HEK293 (cell line): ENCODE data around the gene FAM83C.
A peak's percentile ranks its signal among the peaks of the same experiment; 100 is the strongest.

ENCODE experiments used
- CTCF ChIA-PET: fragments of 350-600 bp; formaldehyde crosslinking; extraction: SDS; loops from one replicate; lab custom pipeline; 2021; ENCODE audit warnings: antibody characterized with exemption; lab: Yijun Ruan, JAX
- POLR2A ChIA-PET: fragments of 300-600 bp; formaldehyde crosslinking; extraction: SDS; loops from one replicate; lab custom pipeline; 2020; ENCODE audit warnings: antibody characterized with exemption, inconsistent platforms; lab: Yijun Ruan, JAX
- H3K27ac ChIP-seq: fragments of 200-500 bp; sonication (Bioruptor generic); 2 replicates; pipeline ENCODE4 v1.5.1; 2014; ENCODE audit warnings: low read depth, low read length, control low read depth, inconsistent platforms; ENCODE audit errors: extremely low read depth
- H3K36me3 ChIP-seq, 2 experiments: fragments of 200-500 bp in 1 of 2; sonication (Bioruptor generic) in 1 of 2; 1 replicate in 1 of 2; 2 replicates in 1 of 2; pipeline ENCODE4 v1.5.1; 2014 to 2017; ENCODE audit warnings: inconsistent platforms in 2 of 2, low read length in 2 of 2; ENCODE audit not compliant: control insufficient read depth in 2 of 2, insufficient read depth in 1 of 2
- H3K4me1 ChIP-seq: fragments of 200-500 bp; sonication (Bioruptor generic); 2 replicates; pipeline ENCODE4 v1.5.1; 2014; ENCODE audit warnings: mild to moderate bottlenecking, low read length, inconsistent platforms; ENCODE audit not compliant: control insufficient read depth, insufficient read depth
- H3K4me3 ChIP-seq: 2 replicates; pipeline ENCODE4 v1.5.1; 2011; ENCODE audit warnings: low read depth, mild to moderate bottlenecking, control low read depth, low read length, moderate library complexity
- H3K9me3 ChIP-seq: fragments of 200-500 bp; sonication (Bioruptor generic); 2 replicates; pipeline ENCODE4 v1.5.1; 2014; ENCODE audit warnings: low read depth, low read length, inconsistent platforms; ENCODE audit not compliant: control insufficient read depth, insufficient read depth
- AEBP2 ChIP-seq: fragments of 450-650 bp; formaldehyde crosslinking; IDR thresholded peaks from 2 replicates; pipeline ENCODE4 v1.5.1; 2016; ENCODE audit warnings: missing biosample characterization, missing genetic modification characterization, borderline replicate concordance
- EGR2 ChIP-seq: fragments of 450-650 bp; formaldehyde crosslinking; IDR thresholded peaks from 2 replicates; pipeline ENCODE4 v1.5.1; 2016; ENCODE audit warnings: low read depth, missing biosample characterization, missing genetic modification characterization
- KLF17 ChIP-seq: fragments of 450-650 bp; formaldehyde crosslinking; IDR thresholded peaks from 2 replicates; pipeline ENCODE4 v1.5.1; 2016; ENCODE audit warnings: missing biosample characterization, missing genetic modification characterization
- MEIS1 ChIP-seq: sonication (generic); formaldehyde crosslinking; IDR thresholded peaks from 2 replicates; pipeline ENCODE4 v1.8.1; 2022; ENCODE audit warnings: missing genetic modification reagents, mild to moderate bottlenecking, borderline replicate concordance
- PRDM2 ChIP-seq: fragments of 450-650 bp; formaldehyde crosslinking; IDR thresholded peaks from 2 replicates; pipeline ENCODE4 v1.5.1; 2016; ENCODE audit warnings: missing biosample characterization, missing genetic modification characterization, borderline replicate concordance
- SALL2 ChIP-seq: fragments of 450-650 bp; formaldehyde crosslinking; IDR thresholded peaks from 2 replicates; pipeline ENCODE4 v1.5.0; 2017; ENCODE audit warnings: missing biosample characterization, mild to moderate bottlenecking, missing genetic modification characterization, borderline replicate concordance
- ZBTB1 ChIP-seq: fragments of 450-650 bp; formaldehyde crosslinking; IDR thresholded peaks from 2 replicates; pipeline ENCODE4 v1.5.1; 2016; ENCODE audit warnings: missing biosample characterization, missing genetic modification characterization
- ZBTB20 ChIP-seq: fragments of 450-650 bp; formaldehyde crosslinking; IDR thresholded peaks from 2 replicates; pipeline ENCODE4 v1.5.1; 2016; ENCODE audit warnings: missing biosample characterization, missing genetic modification characterization
- ZBTB21 ChIP-seq: fragments of 450-650 bp; formaldehyde crosslinking; IDR thresholded peaks from 2 replicates; pipeline ENCODE4 v1.5.1; 2017; ENCODE audit warnings: missing biosample characterization, missing genetic modification characterization
- ZFHX2 ChIP-seq: fragments of 450-650 bp; formaldehyde crosslinking; conservative IDR thresholded peaks from 2 replicates; pipeline ENCODE4 v1.5.1; 2016; ENCODE audit warnings: missing biosample characterization, missing genetic modification characterization
- ZNF10 ChIP-seq: fragments of 450-650 bp; formaldehyde crosslinking; IDR thresholded peaks from 2 replicates; pipeline ENCODE4 v1.5.1; 2017; ENCODE audit warnings: missing biosample characterization, missing genetic modification characterization
- ZNF132 ChIP-seq: fragments of 450-650 bp; formaldehyde crosslinking; IDR thresholded peaks from 2 replicates; pipeline ENCODE4 v1.5.1; 2017; ENCODE audit warnings: missing biosample characterization, missing genetic modification characterization, borderline replicate concordance
- ZNF18 ChIP-seq: fragments of 450-650 bp; formaldehyde crosslinking; IDR thresholded peaks from 2 replicates; pipeline ENCODE4 v1.5.1; 2016; ENCODE audit warnings: missing biosample characterization, missing genetic modification characterization
- ZNF184 ChIP-seq: fragments of 450-650 bp; IDR thresholded peaks from 2 replicates; pipeline ENCODE4 v1.5.1; 2018; ENCODE audit warnings: missing biosample characterization, mild to moderate bottlenecking, missing genetic modification characterization
- ZNF280D ChIP-seq: fragments of 450-650 bp; formaldehyde crosslinking; IDR thresholded peaks from 2 replicates; pipeline ENCODE4 v1.5.1; 2016; ENCODE audit warnings: missing biosample characterization, missing genetic modification characterization
- ZNF521 ChIP-seq: fragments of 450-650 bp; formaldehyde crosslinking; IDR thresholded peaks from 2 replicates; pipeline ENCODE4 v1.5.1; 2017; ENCODE audit warnings: missing biosample characterization, mild to moderate bottlenecking, missing genetic modification characterization
- ZNF544 ChIP-seq: fragments of 450-650 bp; formaldehyde crosslinking; IDR thresholded peaks from 2 replicates; pipeline ENCODE4 v1.5.0; 2017; ENCODE audit warnings: missing biosample characterization, missing genetic modification characterization
- ZNF623 ChIP-seq: fragments of 450-650 bp; formaldehyde crosslinking; IDR thresholded peaks from 2 replicates; pipeline ENCODE4 v1.5.1; 2016; ENCODE audit warnings: missing biosample characterization, missing genetic modification characterization
- ZNF624 ChIP-seq: fragments of 450-650 bp; formaldehyde crosslinking; IDR thresholded peaks from 2 replicates; pipeline ENCODE4 v1.5.1; 2017; ENCODE audit warnings: missing biosample characterization, missing genetic modification characterization
- ZNF645 ChIP-seq: fragments of 450-650 bp; formaldehyde crosslinking; IDR thresholded peaks from 2 replicates; pipeline ENCODE4; 2016; ENCODE audit warnings: missing biosample characterization, missing genetic modification characterization
- ZNF76 ChIP-seq: fragments of 450-650 bp; formaldehyde crosslinking; IDR thresholded peaks from 2 replicates; pipeline ENCODE4; 2016; ENCODE audit warnings: low read depth, missing biosample characterization, missing genetic modification characterization, borderline replicate concordance

FAM83C gene

GRCh38 chr20:35277127-35277526 is 15.1 kb downstream of the FAM83C start:
- no peaks in the 10 kb centered on the region for H3K9me3 ChIP-seq
- H3K36me3 ChIP-seq: peaks cover 12 to 57% of the 10 kb centered on the region in 2 experiments; a peak in 2 of 3 replicates
- TF ChIP-seq ZBTB1 (tag by site-specific recombination): no peak
- TF ChIP-seq EGR2: 0 out of 2 replicates have a peak, but pooled peaks have one; percentile 12
- no peak for TF ChIP-seq MEIS1
- TF ChIP-seq ZNF645 (tag by site-specific recombination): no peak
- TF ChIP-seq ZBTB20 (tag by site-specific recombination): no peak
- no peak for TF ChIP-seq KLF17
- no peak for TF ChIP-seq AEBP2 (tag by site-specific recombination)
- no peak for TF ChIP-seq ZNF280D (tag by site-specific recombination)
- no peak for TF ChIP-seq SALL2
- TF ChIP-seq ZNF544: no peak
- TF ChIP-seq ZNF624 (tag by site-specific recombination): no peak
- no peak for TF ChIP-seq ZBTB21 (tag by site-specific recombination)
- no peak for TF ChIP-seq ZNF10 (tag by site-specific recombination)
- no peak for TF ChIP-seq ZNF521
- 0 out of 2 replicates have a peak, but pooled peaks have one; percentile 12 for TF ChIP-seq ZNF76 (tag by site-specific recombination)
- no peaks in the 10 kb centered on the region for H3K4me1 ChIP-seq
- CTCF ChIA-PET: interaction anchor here (1.1 to 1.5 kb wide), 4 partner anchors 8 to 27 kb away, joined by 5 to 7 read pairs (median 5); no protein-coding TSS in a partner anchor
- H3K27ac ChIP-seq: peak overlapping the region; percentile 52; the same call in 1 of the 2 replicates
- POLR2A ChIA-PET: interaction anchor here (0.7 to 1.6 kb wide), 6 partner anchors 10 to 761 kb away, joined by 3 to 10 read pairs (median 4); partner anchors contain the start of genes ACSS2 and DYNLRB1
- peak overlapping the region; percentile 71 for H3K4me3 ChIP-seq

GRCh38 chr20:35276408-35276807 is 15.8 kb downstream of the FAM83C start:
- CTCF ChIA-PET: interaction anchor here (1.1 to 1.5 kb wide), 2 partner anchors 28 to 31 kb away, joined by 3 to 5 read pairs; no protein-coding TSS in a partner anchor
- Histone ChIP-seq H3K27ac (no peak overlapping the region), H3K9me3 (no peaks in the 10 kb centered on the region), H3K4me3 (no peak overlapping the region), H3K36me3 (peaks cover 9 to 51% of the 10 kb centered on the region in 2 experiments; a peak in 2 of 3 replicates), H3K4me1 (no peaks in the 10 kb centered on the region)
- POLR2A ChIA-PET: interaction anchor here (0.6 kb wide), 1 partner anchor 400 kb away, joined by 3 read pairs; the partner anchor contains the start of gene ACSS2
- TF ChIP-seq ZNF623 (tag by site-specific recombination): no peak
- TF ChIP-seq ZNF132 (tag by site-specific recombination): no peak
- TF ChIP-seq ZNF184 (tag by site-specific recombination): no peak
- no peak for TF ChIP-seq ZNF18 (tag by site-specific recombination)
- TF ChIP-seq ZNF624 (tag by site-specific recombination): no peak
- no peak for TF ChIP-seq ZFHX2
- TF ChIP-seq PRDM2 (tag by site-specific recombination): no peak
